ENCODE data around the gene OR52E6.

- TF ChIP-seq CTCF (IDR thresholded peaks at IDR 0.05) (no peak), EP300 (IDR thresholded peaks at IDR 0.05) (no peak), POLR2A (IDR thresholded peaks at IDR 0.05) (no peak)
These were observed 4.0 kb downstream of the OR52E6 start for GRCh38 chr11:5837695-5838094.
